ENCODE data around the gene FGF18. TPM values are rescaled to one million over a fixed set of nuclear protein-coding genes. Genes with fewer than 3 reads are reported as not detected.
A peak's percentile ranks its signal among the peaks of the same experiment; 100 is the strongest.

FGF18 gene
- total RNA-seq, 1 donor, result under 0.01 TPM

DNA sequence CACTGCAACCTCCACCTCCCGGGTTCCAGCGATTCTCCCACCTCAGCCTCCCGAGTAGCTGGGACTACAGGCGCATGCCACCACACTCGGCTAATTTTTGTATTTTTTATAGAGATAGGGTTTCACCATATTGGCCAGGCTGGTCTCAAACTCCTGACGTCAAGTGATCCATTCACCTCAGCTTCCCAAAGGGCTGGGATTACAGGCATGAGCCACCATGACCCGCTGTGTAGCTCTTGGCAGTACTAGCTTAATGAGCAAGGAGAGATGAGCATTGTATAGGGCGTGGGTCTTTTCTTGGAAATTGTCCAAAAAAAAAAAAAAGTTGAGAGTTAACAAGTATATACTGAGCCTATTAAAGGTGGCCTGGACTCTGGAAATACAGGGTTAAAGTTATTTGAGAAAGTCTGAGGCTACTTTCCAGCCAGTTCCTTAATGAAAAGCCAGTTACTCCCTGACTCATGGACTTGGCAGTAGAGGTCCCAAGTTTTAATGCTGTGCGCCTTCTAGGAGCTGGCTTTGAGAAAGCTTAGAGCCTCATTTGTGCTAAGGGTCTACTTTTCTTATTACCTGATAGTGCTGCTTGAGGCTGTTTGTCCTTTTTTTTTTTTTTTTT, 4.2 kb upstream of the FGF18 start:
- peak; percentile 93 for DNase-seq (ENCODE audit: insufficient read length, low spot score, missing footprints)
- H3K79me2 ChIP-seq (ENCODE audit: insufficient read depth, low read length), result peaks cover 8% of the 10 kb centered on the region

GRCh38 chr5:171416160-171417049, 3.0 kb upstream of the FGF18 start:
- Histone ChIP-seq H3K4me2 (ENCODE audit: insufficient read depth, low read length) (no peak overlapping the region), H3K79me2 (ENCODE audit: insufficient read depth, low read length) (peaks cover 2% of the 10 kb centered on the region), H2AFZ (ENCODE audit: low read length) (no peak overlapping the region), H3K4me1 (ENCODE audit: insufficient read depth, low read length) (peaks cover 17% of the 10 kb centered on the region), H3K9me3 (ENCODE audit: low read depth, low read length) (no peaks in the 10 kb centered on the region), H3K27me3 (ENCODE audit: insufficient read depth, low read length) (no peaks in the 10 kb centered on the region), H3K36me3 (ENCODE audit: insufficient read depth, low read length) (peaks cover 29% of the 10 kb centered on the region), H3K27ac (ENCODE audit: low read depth, low read length) (no peak overlapping the region), H4K20me1 (ENCODE audit: insufficient read depth, low read length) (peaks cover 51% of the 10 kb centered on the region), H3K4me3 (ENCODE audit: insufficient read depth, low read length) (no peak overlapping the region)
- peak; percentile 50 for DNase-seq (ENCODE audit: insufficient read length, low spot score, missing footprints)
- no peak for TF ChIP-seq CTCF (IDR thresholded peaks at IDR 0.05; ENCODE audit: extremely low read depth, low read depth, low read length)

More for the DNA sequence above, 4.2 kb upstream of the FGF18 start:
- no peak for TF ChIP-seq CTCF (IDR thresholded peaks at IDR 0.05; ENCODE audit: extremely low read depth, low read depth, low read length)
- H3K9me3 ChIP-seq (ENCODE audit: low read depth, low read length), result no peaks in the 10 kb centered on the region
- no peak overlapping the region for H3K4me3 ChIP-seq (ENCODE audit: insufficient read depth, low read length)
- no peaks in the 10 kb centered on the region for H3K27me3 ChIP-seq (ENCODE audit: insufficient read depth, low read length)
- no peak overlapping the region for H3K4me2 ChIP-seq (ENCODE audit: insufficient read depth, low read length)
- H3K27ac ChIP-seq (ENCODE audit: low read depth, low read length), result no peak overlapping the region
- peaks cover 54% of the 10 kb centered on the region for H4K20me1 ChIP-seq (ENCODE audit: insufficient read depth, low read length)
- peaks cover 17% of the 10 kb centered on the region for H3K4me1 ChIP-seq (ENCODE audit: insufficient read depth, low read length)
- H2AFZ ChIP-seq (ENCODE audit: low read length), result no peak overlapping the region
- H3K36me3 ChIP-seq (ENCODE audit: insufficient read depth, low read length), result peaks cover 37% of the 10 kb centered on the region

DNA sequence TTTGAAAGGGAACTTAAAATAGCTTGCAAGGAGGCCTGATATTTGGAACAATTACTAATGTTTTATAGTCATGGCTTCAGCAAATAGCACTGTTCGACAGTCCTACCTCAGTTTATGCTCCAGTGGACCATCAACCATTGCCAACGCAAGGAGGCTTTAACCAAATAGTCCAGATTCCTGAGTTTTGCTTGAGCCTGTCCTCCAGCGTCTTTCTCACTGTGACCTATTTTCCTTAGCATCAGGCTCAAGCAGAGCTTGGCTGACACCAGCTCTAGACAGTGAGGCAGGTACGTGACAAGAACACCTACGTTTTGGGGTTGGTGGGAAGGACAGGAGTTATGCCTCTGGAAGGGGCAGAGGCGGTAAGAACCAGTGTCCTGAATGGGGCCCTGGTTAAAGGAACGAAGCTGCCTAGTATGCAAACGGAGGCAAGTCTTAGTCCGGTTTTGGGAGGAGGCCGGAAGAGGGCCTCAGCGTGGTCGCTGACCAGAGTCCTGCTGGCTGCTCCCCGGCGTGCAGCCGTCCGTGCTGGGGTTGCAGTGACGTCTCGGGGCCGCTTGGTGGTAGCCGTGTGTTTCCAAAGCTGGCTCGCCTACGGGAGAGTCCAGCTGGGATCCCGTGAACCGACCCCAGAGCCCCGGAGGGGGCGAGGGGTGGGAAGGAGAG, 998 bp upstream of the FGF18 start:
- Histone ChIP-seq H3K4me1 (ENCODE audit: insufficient read depth, low read length) (peaks cover 17% of the 10 kb centered on the region), H3K9me3 (ENCODE audit: low read depth, low read length) (no peaks in the 10 kb centered on the region), H2AFZ (ENCODE audit: low read length) (no peak overlapping the region), H3K27me3 (ENCODE audit: insufficient read depth, low read length) (no peaks in the 10 kb centered on the region), H4K20me1 (ENCODE audit: insufficient read depth, low read length) (peaks cover 45% of the 10 kb centered on the region), H3K36me3 (ENCODE audit: insufficient read depth, low read length) (peaks cover 8% of the 10 kb centered on the region), H3K4me2 (ENCODE audit: insufficient read depth, low read length) (peak overlapping the region; percentile 77), H3K79me2 (ENCODE audit: insufficient read depth, low read length) (no peaks in the 10 kb centered on the region), H3K27ac (ENCODE audit: low read depth, low read length) (no peak overlapping the region), H3K4me3 (ENCODE audit: insufficient read depth, low read length) (peak overlapping the region; percentile 63)
- DNase-seq (ENCODE audit: insufficient read length, low spot score, missing footprints), result peak; percentile 100
- peak; percentile 86 for TF ChIP-seq CTCF (IDR thresholded peaks at IDR 0.05; ENCODE audit: extremely low read depth, low read depth, low read length)
